Endometrium (tissue), 2 donors: ENCODE data around the gene VPS25.
"Not testable (repeated sequence)": the region's sequence is repeated elsewhere in the genome, so short reads cannot be mapped to it uniquely, and the experiment has no call there.

Experiments
- FAIRE-seq: peaks from 2 replicates; lab custom pipeline; 2012; peaks lifted over from hg19 to GRCh38; lab: Jason Lieb, UNC
- donor health status: control.
- donor health status: control.

The VPS25 gene

DNA sequence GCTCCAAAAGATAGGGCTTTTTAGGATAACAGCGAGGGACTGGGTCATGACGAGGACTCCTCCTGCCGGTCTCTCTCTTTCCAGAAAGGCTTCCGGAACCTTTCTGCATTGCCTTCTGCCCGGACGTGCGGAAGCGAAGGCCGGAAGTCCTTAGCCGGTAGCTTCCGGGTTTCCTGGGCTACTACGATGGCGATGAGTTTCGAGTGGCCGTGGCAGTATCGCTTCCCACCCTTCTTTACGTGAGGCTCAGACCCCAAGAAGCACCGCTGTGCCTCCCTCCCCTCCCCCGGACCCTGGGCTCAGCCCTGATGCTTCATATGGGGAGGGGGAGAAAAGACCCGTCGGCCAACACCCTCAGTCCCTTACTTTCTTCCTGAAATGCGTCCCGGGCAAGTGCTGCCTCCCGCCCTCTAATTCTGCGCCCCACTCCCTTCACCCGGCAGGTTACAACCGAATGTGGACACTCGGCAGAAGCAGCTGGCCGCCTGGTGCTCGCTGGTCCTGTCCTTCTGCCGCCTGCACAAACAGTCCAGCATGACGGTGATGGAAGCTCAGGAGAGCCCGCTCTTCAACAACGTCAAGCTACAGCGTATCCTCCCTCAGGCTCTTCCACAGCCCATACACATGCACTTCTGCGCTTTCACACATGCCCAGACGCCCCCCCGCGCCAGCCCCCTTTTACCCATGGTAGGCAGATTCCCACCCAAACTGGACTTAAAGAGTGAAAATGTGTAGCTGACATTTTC, at the start of gene VPS25:
TSS of gene VPS25 (plus strand) at position 160 of the 746 bp plus-strand sequence. CDS start at position 187, 27 bp downstream.
- no peak for FAIRE-seq

DNA sequence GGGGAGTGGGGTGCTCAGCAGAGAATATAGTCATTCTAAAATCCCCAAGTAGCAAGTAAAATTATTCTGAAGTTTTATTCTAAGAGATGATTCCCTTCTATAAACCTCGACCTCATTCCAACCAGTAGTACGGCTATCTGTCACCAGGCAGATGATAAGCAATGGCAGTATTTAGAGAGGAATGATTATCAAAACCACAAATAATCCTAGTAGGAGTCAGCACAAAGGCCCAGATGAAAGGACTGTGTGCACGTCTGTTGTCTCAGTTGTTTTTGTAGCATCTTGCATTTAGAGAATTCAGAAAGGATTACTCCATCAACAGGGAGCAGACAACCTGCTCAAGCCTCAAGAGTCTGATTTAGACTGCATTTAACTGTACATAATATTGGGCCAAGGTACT, 49.6 kb upstream of the VPS25 start:
- no peak for FAIRE-seq

DNA sequence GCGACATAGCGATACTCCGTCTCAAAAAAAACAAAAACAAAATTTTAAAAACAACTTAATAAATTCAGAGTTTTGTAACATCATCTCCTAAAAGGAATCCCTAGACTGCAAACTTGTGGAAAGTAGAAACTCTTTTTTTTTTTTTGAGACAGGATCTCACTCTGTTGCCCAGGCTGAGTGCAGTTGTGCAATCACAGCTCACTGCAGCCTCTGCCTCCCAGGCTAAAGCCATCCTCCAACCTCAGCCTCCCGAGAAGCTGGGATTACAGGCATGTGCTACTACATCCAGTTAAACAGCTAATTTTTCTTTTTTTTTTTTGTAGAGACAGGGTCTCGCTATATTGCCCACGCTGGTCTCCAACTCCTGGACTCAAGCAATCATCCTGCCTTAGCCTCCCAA, 48.1 kb upstream of the VPS25 start:
- FAIRE-seq: no peak

DNA sequence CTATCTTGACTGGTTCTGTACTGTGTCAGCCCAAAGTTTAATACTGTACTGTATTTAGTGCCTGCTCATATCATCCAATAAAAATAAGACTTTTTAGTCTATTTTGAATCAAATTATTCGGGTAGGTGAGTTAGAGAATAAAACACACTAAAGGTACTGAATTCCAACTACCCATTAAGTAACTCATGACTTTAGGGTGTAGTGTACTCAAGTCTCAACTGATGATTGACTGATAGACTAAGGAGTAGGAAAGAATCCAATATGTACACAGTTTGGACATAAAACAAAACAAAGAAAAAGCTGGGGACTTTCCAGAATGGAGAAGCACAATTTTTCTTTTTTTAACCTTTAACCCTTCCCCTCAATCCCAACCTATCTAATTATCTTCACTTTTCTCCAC, 32.5 kb upstream of the VPS25 start:
- no peak for FAIRE-seq

DNA sequence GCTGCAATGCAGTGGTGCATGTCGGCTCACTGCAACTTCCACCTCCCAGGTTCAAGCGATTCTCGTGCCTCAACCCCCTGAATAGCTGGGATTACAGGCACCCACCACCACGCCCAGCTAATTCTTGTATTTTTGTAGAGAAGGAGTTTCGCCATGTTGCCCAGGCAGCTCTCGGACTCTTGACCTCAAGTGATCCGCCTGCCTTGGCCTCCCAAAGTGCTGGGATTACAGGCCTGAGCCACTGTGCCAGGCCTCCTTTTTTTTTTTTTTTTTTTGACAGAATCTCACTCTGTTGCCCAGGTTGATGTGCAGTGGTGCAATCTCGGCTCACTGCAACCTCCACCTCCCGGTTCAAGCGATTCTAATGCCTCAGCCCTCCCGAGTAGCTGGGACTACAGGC, 30.3 kb upstream of the VPS25 start:
- not testable (repeated sequence) for FAIRE-seq

DNA sequence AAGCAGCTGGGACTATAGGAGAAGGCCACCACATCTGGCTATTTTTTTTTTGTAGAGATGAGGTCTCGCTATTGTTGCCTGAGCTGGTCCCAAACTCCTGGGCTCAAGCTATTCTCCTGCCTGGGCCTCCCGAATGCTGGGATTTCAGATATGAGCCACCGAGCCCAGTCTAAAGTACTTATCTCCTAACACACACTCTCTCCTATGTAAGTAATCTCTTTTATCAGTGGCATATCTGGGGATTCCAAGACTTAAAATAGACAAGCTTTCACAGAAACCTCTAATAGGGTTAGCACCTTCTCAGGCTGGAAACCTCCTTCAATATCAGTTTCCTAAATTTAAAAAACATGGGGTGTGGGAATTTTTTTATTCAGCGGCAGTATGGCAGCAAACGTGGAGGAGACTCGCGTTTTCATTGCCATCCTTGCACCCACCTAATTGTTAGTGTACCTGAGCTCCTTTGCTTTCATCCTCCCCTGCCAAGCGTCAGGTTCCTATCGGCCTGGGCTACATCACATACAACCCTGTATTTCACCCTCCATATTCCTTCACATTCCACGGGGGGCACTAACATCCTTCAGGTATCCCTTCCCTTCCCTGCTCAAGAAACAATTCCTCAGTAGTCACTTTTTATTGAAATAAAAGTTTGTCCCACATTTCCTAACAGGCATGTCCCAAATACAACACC, 29.5 kb upstream of the VPS25 start:
- no peak for FAIRE-seq

DNA sequence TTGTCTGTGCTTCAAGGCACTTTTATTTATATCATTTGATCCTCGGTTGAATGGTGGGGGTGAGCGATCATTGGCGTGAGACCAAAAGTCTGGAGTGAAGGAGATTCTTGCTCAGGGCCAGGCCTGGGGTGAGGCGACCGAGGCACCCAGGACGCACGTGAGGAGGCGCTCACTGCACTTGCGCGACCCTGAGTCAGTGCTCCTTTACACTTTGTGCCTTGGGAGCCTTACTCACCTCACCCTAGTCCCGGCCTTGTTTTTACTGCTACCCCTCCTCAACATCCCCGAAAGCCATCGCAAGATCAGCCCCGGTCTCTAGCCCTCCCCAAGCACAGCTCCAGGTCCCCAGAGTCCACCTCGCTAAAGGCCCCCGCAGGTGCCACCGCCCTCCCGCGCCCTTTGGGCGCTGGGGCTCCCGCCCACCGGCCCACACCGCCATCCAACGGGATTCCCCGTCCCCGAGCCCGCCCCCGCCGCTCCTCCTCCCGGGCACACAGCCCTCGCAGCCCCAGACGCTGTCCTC, 28.9 kb upstream of the VPS25 start:
- no peak for FAIRE-seq

DNA sequence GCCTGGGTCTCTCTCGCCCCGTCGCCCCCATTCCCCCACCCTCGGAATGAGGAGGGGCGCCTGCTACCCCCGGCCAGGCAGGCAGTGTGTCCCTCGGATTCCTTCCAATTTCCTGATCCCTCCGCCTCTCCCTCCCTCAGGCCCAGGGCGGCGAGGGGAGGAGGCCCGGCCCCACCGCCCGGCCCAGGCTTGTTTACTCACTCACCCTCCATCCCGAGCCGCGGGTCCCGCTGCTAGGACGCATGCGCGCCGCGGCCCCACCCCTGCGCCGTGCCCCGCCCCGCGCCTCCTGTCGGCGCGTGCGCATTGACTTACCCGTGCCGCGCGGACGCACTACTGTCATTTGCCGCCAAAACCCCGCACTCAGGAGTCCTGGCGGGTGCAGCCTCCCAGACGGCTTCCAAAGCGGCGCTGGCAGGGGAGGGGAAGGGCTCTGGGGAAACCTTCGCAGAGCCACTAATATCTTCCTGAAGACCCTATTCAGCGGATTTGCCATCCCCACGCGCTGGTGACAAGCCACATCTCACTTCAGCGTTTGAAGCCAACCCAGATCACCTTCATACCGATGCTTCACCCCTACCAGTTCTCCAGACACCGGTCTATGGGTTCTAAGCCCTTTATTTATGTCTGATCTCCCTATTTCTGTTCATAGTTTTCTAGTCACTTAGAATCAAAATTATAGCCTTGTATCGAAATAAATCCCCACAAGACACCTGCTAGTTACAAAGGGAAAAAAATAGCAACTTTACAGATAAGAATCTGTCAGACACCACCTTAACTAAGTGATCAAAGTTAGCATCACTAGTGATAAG, 28.2 kb upstream of the VPS25 start, which contains the start of gene EZH1:
TSS of gene EZH1 (minus strand) at position 235 of the 812 bp plus-strand sequence. CDS start 16,099 bp downstream, outside the sequence.
- no peak for FAIRE-seq

DNA sequence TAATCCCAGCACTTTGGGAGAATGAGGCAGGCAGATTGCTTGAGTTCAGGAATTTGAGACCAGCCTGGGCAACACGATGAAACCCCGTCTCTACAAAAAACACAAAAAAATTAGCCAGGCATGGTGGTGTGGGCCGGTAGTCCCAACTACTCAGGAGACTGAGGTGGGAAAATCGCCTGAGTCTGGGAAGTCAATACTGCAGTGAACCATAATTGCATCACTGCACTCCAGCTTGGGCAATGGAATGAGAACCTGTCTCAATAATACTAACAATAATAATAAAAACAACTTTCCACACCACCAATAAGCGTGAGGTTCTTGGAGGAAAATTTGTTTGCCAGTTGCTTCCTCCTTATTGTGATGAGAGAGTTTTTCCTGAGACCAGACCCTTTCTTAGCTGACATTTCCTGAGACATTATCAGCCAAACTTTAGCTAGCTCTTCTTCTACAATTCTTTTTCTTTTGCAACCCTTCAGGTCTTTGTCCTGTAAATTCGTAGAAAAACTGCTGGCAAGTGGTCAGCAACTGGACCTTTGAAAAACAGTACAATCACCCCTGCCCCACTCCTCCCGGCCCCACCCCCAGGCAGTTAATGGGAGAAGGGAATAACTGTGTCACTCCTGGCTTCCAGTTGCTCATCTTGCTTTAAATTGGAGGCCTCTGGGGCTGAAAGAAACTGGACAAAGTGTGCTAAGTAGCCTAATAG, 24.9 kb upstream of the VPS25 start:
- no peak for FAIRE-seq

DNA sequence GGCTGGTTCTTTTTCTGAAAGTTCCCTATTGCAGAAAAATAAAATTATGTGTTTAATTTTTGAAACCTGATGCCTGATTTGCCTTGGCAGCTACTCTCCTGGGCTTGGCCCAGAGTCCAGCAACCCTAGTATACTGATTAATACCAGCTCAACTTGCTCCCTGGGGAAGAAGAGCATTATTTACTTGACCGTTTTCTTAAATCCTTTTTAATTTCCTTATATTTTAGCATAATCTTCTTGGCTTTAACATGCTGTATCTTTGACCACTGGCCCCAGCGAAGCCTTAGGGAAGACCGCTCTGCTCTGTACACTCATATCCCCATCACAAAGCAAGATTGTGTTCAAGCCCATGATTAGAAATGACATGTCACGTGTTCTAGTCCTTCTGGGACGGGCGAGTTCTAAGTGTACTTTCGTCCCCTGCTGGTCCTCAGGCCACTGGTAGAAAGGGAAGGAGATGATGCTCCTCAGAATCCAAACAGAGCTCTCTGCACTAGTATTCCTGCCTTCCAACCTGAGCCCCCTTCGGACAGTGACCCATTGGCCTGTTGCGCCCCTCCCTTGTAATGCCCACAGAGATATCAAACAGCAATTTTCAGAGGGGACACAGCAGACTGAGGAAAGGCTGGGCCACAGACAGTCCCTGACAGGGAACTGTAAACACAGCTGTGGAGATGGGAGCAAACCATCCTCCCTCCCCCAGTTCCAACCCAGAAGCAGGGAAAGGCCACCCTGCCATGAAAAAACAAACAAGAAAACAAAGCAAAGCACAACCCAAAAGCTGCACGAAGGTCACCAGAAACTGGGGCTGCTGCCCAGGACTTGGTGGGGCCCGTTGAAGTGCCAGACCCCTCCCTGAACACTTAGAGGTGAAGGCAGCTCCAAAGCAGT, 24.1 kb upstream of the VPS25 start:
- FAIRE-seq: no peak

DNA sequence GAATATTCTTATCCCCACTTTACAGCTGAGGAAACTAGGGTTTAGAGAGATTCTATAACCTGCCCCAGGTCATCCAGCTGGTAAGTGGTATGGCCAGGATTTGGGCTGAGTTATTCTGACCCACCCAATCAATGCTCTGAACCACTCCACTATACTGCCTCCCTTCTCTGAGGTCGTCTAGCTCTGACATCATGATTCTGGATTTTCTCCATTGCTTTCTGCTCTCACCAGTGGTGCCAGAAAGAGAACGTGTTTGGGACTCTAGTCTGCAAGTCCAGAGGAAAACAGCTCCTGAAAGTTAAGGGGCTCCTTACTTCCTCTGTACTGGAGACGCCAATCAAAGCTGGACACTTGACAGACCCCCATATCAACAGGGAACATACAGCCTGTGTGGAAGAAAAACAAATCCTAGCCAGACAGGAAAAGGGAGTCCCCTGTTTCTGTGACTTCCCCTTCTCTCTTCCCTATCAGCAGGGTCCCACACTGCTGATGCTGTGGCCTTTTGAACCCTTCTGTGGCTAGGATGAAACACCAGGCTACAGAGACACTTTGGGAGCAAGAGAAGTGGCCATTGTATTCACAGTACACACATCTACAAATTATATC, 22.4 kb upstream of the VPS25 start:
- no peak for FAIRE-seq

DNA sequence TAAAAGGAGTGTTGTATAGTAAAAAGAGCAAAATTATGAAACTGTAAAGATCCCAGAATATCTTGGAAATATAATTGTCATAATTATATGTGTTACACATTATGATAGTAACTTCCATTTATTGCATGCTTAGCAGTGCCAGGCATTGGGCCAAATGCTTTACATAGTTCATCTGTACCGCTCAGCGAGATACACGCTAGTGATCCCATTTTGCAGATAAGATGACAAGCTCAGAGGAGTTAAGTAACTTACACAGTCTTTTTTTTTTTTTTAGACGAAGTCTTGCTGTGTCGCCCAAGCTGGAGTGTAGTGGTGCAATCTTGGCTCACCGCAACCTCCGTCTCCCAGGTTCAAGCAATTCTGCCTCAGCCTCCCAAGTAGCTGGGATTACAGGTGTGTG, 21.6 kb upstream of the VPS25 start:
- FAIRE-seq: no peak

DNA sequence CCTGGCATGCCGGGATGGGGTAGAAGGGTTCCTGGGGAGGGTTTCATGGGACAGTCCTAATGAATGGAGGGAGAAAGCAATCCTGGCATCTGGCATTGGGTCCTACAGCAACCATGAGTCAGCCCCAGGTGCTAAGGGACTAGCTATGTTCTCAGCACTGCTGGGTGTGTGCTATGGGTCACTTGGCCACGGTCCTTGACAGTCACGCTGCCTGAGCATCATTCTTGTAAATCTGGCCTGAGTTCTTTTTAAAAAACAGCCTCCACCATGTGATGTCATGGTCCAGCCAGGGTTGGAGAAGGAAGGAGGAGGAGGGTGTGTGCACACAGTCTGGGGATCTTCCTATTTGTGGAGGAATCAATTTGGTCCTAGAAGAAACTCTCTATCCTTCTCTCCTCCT, 18.5 kb upstream of the VPS25 start:
- FAIRE-seq: no peak

DNA sequence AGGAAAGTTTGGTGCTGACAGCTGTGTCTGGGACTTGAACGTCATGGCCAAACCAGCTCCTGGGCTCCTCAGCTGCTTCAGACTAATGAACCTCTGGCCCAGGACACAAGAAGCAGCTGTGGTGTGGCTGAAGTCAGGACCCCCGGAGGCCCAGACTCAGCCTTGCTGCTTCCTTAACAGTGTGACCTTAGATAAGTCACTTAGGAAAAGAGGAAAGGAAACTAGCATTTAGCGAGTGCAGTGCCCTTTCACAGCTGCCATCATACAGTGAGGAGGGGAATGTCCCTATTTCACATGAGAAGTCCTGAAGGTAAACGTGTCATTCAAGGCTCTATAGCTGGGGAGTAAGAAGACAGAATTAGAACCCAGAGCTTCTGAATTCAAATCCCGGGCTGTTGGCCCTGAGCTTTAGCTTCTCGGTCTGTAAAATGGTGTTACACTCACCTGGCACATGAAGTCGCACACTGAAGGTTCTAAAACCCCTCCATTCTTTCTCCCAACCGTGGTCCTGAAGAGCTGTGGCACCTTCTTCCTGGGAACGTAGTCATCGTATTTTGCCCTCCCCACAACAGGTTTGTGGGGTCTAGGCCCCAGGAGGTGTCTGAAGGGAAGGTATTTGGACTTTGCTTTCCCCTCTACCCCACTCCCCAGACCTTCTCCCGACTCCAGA, 13.1 kb upstream of the VPS25 start:
- no peak for FAIRE-seq

DNA sequence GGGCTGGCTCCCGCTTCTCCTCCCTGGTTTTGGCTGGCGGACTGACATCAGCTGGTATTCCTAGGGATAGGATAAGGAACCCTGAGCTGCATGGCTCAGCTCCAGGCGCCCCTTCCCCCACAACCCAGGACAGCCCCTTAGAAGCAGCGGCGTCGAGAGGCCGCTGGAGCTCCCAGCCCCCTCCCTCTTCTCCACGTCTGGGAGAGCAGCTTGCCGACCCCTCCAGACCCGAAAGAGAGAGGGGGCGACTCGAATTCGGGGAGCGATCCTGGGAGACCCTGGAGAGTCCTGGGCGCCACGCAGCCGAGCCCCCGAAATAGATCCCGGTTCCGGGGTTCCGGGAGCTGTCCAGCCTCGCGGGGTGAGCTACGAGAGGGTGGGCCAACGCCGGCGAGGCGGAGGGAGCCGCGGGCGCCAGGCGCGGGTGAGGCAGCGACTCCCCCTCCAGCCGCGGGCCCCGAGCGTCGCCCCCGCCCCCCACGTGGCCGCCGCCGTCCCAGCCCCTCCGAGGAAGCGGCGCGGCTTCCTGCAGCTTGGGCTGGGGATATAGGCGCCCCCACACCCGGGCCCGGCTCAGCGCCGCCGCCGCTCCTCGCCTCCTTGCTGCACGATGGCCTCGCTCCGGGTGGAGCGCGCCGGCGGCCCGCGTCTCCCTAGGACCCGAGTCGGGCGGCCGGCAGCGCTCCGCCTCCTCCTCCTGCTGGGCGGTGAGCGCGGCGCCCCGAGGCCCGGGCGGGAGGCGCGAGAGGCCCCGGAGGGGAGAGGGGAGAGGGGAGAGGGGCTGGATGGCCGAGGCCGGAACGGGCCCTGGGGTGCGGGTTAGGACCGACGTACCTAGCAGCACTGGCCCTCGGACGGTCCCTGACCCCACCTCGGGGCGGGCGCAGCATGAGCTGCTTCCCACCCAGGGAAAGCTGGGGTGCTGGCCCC, 12.3 kb upstream of the VPS25 start, which contains the start of gene RAMP2:
TSS of gene RAMP2 (plus strand) at position 576 of the 930 bp plus-strand sequence. CDS start at position 611, 35 bp downstream.
- no peak for FAIRE-seq

DNA sequence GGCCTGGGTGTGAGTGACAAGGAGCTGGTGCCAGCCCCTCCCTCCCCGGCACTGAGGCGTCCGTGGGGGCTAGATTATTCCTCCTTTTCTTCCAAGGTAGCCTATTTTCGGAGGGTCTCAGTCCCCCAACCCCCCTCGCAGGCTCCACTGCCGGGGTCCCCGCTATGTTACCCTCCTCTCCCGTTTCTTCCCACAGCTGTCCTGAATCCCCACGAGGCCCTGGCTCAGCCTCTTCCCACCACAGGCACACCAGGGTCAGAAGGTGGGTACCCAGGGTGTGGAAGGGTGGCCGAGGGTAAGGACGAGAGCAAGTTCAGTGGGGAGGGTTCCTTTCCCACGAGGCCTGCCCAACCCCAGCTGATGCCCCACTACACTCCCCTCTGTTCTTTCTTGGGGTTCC, 11.6 kb upstream of the VPS25 start:
- FAIRE-seq: no peak

DNA sequence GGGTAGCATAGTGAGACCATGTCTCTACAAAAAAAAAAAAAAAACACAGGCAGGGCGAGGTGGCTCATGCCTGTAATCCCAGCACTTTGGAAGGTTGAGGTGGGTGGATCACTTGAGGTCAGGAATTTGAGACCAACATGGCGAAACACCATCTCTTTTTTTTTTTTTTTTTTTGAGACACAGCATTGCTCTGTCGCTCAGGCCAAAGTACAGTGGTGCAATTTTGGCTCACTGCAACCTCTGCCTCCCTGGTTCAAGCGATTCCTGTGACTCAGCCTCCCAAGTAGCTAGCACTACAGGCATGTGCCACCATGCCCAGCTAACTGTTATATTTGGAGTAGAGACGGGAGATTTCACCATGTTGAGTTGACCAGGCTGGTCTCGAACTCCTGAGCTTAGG, 7.1 kb upstream of the VPS25 start:
- FAIRE-seq: no peak

DNA sequence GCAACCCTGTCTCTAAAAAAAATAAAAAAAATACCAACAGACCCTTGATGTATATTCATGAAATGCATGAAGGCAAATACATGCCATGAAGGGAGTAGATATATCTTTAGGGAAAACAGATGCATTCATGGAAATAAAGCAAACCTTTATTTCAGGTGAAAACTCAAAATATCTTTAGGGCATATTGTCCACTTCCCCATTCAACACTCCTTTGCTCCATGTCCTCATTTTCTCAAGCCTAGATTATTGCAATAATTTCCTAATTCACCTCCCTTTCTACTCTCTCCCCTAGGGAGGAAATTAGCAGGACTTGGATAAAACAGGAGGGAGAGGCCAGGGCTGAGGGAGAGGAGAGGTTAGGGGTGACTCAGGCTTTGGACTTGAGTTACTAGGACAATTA, 5.7 kb upstream of the VPS25 start:
- no peak for FAIRE-seq

DNA sequence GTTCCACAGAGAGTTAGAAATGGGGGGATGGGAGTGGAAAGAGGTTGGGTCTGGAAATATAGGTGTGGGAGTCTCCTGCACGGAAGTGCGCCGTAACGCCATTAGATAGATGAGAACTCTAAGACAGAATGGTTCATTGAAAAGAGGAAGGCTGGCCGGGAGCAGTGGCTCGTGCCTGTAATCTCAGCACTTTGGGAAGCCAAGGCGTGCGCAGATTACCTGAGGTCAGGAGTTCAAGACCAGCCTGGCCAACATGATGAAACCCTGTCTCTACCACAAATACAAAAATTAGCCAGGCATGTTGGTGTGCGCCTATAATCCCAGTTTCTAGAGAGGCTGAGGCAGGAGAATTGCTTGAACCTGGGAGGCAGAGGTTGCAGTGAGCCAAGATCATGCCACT, 5.2 kb upstream of the VPS25 start:
- FAIRE-seq: not testable (repeated sequence)
